SK-N-MC (cell line): Measurements from ENCODE around the gene OR10P1.

Experiments used
- EZH2 ChIP-seq: fragments of 200-600 bp; sonication (generic); IDR thresholded peaks from one replicate; pipeline ENCODE4 v1.6.1; 2017; ENCODE audit warnings: antibody characterized with exemption
- FOXP2 ChIP-seq: optimal IDR thresholded peaks from 2 replicates; pipeline ENCODE3; 2011; ENCODE audit warnings: mild to moderate bottlenecking, moderate library complexity; ENCODE audit not compliant: insufficient read depth; ENCODE audit errors: extremely low read length, control extremely low read depth
- POLR2AphosphoS5 ChIP-seq: IDR thresholded peaks from 2 replicates; pipeline ENCODE4 v1.6.1; 2012; ENCODE audit warnings: mild to moderate bottlenecking, low read depth, low read length, borderline replicate concordance

DNA sequence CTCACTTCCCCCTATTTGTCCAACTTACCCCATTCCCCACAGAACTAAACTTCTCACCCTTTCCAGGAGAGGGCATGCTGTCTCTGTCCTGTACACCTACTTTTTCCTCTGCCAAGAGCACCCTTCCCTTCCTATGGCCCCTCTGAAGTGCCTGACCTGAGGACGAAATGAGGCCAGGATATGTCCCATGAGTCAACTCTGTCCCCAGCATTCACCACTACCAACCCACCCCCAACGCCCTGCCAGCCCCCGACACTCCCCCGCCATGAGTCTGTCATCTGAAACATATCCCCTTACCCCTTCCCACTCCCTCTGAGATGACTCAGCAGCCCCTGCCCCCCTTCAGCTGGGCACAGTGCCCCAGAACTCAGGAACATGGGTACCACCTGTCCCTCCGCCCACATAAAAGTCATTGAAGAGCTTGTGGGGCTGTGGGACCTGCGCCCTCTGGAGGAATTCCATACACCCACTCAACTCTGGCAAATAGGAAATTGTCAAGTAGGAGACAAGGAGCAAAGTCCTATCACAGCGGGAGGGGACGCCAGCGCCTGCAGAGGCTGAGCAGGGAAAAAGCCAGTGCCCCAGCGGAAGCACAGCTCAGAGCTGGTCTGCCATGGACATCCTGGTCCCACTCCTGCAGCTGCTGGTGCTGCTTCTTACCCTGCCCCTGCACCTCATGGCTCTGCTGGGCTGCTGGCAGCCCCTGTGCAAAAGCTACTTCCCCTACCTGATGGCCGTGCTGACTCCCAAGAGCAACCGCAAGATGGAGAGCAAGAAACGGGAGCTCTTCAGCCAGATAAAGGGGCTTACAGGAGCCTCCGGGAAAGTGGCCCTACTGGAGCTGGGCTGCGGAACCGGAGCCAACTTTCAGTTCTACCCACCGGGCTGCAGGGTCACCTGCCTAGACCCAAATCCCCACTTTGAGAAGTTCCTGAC, 44.7 kb downstream of the OR10P1 start:
- no peak for TF ChIP-seq EZH2
- peak; percentile 59; the same call in 1 of the 2 replicates for TF ChIP-seq POLR2AphosphoS5
- TF ChIP-seq FOXP2 = no peak
